ENCODE data around the gene OR1J4.
"Not testable (repeated sequence)": the region's sequence is repeated elsewhere in the genome, so short reads cannot be mapped to it uniquely, and the experiment has no call there.

OR1J4 gene, protein sequence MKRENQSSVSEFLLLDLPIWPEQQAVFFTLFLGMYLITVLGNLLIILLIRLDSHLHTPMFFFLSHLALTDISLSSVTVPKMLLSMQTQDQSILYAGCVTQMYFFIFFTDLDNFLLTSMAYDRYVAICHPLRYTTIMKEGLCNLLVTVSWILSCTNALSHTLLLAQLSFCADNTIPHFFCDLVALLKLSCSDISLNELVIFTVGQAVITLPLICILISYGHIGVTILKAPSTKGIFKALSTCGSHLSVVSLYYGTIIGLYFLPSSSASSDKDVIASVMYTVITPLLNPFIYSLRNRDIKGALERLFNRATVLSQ

DNA sequence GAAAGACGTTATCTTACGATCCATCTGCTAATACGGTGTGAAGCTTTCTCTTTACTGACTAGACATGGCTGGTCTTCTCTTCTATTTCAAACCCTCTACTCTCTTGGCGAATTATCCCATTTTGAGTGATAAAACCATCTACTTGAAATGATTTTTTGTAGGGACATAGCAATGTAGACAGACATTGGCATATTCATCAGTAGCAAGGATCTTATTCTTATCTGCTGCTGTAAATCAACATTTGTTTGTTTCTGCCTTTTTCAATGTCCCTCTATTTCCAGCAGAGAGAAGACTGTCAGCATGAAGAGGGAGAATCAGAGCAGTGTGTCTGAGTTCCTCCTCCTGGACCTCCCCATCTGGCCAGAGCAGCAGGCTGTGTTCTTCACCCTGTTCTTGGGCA lies at the start of gene OR1J4:
Gene OR1J4, plus strand, starts transcription at position 301 of the 400 bp plus-strand sequence. Its CDS starts 0 bp downstream, at position 301.
- no peak for DNase-seq

DNA sequence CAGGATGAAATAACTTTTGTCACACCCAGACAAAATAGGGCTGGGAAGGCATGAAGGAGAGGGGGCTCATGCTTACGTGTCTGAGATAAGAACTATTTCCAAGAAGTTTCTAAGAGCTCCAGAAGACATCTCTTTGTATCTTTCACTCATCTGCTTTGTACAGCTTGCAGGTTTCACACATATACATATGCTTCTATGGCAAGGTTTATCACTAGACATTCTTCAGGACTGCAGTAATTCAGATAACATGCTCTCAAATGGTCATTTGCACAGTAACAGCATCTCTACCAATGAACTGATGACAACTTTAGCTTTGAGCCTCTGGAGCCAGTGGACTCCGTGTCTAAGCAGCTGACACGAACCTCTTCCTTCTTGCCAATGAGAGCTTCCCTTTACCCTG lies 44.4 kb upstream of the OR1J4 start:
- no peak for DNase-seq

DNA sequence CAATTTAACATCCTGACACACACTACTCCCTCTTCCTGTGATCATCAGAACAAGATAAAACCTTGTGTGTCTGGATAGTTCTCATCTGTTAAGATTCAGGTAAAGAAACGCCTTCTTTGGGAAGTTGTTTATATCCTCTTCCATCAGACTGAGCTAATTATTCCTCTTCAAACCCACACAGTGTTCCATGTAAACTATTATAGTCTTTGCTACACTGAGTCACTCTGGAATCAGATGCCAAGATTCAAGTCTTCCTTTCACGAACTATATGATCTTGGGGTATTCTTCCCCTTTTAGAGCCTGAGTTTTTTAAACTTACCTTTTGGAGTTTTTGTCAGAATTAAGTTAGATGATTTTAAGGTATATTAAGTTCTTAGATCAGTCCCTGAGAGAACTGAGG lies 43.2 kb upstream of the OR1J4 start:
- no peak for DNase-seq

DNA sequence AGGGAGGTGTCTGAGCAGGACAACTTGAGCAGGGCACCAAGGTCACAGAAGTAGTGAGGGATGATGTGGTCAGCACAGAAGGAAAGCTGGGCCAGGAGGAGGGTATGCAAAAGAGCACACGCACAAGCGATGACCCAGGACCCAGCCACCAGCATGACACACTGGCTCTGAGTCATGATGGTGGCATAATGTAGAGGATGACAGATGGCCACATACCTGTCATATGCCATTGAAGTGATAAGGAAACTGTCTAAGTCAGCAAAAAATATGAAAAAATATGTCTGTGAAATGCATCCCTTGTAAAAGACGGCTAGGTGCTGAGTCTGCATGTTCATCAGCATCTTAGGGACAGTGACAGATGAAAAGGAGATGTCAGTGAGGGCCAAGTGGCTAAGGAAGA lies 41.6 kb upstream of the OR1J4 start:
- no peak for DNase-seq

DNA sequence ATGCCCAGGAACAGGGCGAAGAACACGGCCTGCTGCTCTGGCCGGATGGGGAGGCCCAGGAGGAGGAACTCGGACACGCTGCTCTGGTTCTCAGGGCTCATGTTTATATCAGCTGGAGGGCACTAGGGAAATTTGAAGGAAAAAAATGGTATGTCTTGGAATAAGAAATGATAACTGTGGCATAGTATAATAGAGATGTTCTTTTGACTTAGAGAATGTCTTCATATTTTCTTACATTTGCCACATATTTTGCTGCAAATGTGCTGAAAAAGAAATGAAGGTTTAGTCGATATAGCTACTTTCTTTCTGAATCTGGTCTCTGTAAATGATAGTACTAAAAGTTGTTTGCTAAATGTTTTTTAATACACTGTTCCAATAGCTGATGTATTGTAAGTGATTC lies 41.1 kb upstream of the OR1J4 start, which contains the start of gene OR1J1:
Gene OR1J1, minus strand, starts transcription at position 101 of the 400 bp plus-strand sequence. Its CDS starts 0 bp downstream, at position 101.
- no peak for DNase-seq

DNA sequence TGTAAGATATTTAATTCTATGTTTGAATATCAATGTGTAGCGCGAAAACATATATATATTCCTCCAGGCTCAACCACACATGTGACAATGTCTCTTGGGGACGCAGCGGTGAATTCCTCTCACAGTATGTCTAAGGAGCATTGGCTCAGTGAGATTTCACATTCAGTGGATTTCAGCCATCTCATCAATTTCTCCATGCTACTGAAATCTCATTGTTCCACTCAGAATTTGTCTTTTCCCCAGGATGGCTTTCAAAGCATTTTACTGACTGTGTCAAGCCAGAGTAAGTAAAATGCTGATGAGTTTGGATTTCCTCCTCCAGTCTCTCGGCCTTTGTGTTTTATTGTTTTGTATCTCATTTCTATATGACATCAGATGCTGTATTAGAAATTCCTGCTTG lies 39.9 kb upstream of the OR1J4 start:
- no peak for DNase-seq

DNA sequence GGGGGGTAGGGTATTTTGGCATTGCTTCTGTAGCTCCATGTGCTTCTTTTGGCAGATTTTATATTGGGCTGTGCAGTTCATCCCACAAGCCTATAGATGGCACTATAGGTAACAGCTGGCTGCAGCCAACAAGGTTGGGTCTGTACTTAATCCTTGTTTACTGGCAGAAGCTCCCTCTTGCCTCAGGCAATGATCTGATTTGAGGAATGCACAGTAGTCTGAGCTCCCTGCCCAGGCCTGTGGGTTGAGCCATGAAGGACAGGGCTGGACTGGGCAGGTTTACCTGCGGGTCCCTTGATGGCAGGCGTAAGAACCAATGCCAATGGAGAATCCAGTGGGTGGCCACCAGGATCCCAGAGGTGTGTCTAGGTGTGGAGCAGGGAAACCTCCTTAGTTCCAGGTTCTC lies 20.1 kb upstream of the OR1J4 start:
- peak; percentile 16 for DNase-seq

DNA sequence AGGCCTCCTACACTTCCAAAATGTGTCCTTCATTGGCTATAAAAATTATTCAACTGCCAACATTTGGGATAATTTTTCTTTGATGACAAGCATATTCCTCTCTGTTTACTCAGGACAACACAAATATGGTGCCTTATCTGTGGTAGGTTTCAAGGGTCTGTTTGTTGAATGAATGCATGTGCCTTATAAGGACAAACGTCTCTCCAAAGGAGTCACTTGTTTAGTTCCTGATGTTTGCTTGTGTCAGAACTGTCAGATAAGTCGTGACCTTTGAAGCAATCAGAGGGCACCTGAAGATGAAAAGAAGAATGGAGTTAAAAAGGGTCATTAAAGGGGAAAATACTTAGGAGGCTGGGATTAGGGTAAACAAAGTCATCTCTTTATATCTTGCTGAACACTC lies 12.0 kb upstream of the OR1J4 start:
- no peak for DNase-seq

DNA sequence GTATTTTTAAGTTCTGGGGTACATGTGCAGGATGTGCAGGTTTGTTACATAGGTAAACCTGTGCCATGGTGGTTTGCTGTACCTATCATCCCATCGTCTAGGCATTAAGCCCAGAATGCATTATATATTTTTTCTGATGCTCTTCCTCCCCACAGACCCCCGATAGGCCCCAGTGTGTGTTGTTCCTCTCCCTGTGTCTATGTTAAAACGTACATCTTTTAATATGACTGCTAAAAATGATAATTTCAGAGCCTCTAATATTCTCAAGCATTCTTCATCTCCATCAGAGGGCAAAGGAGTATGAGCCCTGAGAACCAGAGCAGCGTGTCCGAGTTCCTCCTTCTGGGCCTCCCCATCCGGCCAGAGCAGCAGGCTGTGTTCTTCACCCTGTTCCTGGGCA lies 8.4 kb upstream of the OR1J4 start, which contains the start of gene OR1J2:
Gene OR1J2, plus strand, starts transcription at position 301 of the 400 bp plus-strand sequence. Its CDS starts 0 bp downstream, at position 301.
- DNase-seq: no peak

DNA sequence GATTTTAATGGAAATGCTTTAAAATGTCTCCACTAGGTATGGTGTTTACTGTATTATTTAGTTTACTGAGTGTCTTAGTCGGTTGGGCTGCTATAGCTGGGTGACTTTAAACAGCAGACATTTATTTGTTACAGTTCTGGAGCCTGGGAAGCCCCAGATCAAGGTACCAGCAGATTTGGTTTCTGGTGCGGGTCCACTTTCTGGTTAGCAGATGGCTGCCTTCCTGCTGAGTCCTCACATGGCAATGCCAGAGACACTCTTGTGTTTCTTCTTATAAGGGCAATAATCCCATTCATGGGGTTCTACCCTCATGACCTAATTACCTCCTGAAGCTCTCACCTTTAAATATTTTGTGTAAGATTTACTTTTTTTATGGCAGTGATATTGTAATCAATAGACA lies 715 bp upstream of the OR1J4 start:
- DNase-seq: no peak

DNA sequence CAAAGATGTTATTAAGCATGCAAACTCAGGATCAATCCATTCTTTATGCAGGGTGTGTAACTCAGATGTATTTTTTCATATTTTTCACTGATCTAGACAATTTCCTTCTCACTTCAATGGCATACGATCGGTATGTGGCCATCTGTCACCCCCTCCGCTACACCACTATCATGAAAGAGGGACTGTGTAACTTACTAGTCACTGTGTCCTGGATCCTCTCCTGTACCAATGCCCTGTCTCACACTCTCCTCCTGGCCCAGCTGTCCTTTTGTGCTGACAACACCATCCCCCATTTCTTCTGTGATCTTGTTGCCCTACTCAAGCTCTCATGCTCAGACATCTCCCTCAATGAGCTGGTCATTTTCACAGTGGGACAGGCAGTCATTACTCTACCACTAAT lies 435 bp downstream of the OR1J4 start:
- DNase-seq: no peak

DNA sequence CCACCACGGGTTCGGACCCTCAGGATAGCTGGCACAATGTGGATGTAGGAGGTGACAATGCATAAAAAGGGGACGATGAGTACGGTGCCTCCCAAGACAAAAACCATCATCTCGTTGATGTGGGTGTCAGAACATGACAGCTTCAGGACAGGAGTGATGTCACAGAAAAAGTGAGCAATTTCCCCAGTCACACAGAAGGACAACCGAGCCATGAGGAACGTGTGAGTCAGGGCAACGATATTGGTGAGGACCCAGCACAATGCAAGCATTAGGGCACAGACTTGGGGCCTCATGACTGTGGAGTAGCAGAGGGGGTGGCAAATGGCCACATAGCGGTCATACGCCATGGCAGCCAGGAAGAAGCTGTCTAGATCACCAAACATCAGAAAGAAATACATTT lies 7.7 kb downstream of the OR1J4 start:
- peak; percentile 39 for DNase-seq

DNA sequence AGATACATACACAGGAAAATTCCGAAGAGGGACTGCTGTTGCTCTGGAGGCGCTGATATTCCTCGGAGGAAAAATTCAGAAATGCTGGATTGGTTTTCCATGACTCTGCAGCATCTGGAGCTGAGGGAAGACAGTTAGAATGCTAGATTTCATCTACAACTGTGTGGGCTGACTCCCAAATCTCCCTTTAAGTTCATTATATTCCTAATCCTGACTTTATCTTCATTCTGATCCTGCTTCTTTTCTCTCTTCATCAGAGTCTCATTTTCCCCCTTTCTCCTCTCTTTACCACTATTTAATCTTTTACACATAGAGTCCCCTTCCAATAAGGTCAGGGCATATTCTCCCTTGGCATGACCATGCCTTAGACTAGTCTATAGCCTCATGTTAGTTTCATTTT lies 8.3 kb downstream of the OR1J4 start, which contains the start of gene OR1N1:
Gene OR1N1, minus strand, starts transcription at position 101 of the 400 bp plus-strand sequence. Its CDS starts 0 bp downstream, at position 101.
- DNase-seq: no peak

DNA sequence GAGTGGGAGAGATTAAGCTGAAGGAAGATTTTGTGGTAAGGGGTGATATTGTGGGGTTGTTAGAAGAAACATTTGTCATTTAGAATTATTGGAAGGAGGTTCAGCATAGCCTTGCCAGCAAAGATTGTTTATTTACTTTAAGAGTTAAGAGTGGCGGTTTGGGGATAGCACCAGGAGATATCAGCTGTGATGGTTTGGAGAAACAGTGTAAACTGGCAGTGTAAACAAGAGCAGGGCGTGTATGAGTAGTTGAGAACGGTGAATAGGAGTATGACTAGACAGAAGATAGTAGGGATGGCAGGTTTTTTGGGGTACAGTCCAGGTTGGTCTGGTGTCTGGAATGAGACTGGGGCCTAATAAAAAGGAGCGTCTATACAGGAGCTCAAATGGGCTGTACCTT lies 12.2 kb downstream of the OR1J4 start:
- DNase-seq: not testable (repeated sequence)

DNA sequence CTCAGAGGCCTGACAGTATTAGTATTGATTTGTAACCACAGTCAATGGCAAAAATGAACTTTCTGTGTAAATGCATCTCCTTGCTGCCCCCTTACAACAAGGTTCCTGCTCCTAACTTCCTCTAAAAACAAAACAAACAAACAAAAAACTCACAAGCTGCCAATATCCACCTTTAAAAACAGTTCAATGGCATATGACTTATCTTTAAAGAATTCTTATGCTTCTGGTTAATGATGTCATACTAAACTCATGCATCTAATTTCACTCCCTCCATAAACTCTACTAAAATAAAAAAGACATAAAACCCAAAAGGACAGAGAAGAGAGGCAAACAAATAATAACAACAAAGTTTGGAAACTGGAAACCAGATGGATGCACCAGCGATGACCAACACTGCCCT lies 17.2 kb downstream of the OR1J4 start:
- DNase-seq: no peak

DNA sequence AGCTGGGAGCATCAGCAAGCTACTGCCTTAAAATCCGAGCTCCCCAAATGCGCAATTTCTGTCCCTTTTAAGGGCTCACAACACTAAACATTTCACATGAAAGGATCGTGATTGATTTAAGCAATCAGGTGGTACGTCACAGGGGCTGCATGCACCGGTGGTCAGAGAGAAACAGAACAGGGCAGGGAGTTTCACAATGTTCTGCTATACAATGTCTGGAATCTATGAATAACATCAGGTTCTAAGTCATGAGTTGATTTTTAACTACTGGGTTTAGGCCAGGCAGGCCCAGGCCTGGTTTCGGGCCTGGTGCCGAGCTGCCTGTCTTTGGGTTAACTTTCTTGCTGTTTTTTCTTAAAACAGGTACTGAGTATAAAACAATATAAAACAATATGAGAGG lies 18.1 kb downstream of the OR1J4 start:
- DNase-seq: not testable (repeated sequence)

DNA sequence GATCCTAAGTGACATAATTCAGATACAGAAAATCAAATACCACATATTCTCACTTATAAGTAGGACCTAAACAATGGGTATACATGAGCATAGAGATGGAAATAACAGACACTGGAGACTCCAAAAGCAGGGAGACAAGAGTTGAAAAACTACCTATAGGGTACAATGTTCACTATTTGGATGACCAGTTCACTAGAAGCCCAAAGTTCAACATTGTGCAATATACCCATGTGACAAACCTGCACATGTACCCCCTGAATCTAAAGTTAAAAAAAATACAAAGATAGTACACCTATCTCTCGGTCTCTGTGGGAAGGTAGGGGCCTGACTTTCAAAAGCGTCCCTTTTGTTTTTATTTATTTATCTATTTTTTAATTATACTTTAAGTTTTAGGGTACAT lies 19.8 kb downstream of the OR1J4 start:
- DNase-seq: no peak

DNA sequence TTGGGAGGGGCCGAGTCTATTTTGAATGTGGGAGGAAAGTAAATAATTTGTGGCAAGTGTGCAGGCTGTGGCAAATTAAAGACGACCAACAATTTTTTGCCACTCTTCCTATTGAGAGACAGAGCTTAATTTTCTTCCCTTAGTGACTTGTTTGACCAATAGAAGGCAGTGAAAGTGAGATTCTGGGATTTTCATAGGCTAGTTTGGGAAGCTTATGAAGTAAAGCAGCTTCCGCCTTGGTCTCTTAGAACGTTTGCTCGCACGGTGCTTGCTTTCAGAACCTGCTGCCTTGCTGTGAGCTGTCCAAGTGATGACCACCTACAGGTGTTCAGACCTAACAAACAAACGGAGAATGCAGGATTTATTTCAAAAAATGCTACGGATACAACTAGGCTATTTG lies 27.3 kb downstream of the OR1J4 start:
- no peak for DNase-seq

DNA sequence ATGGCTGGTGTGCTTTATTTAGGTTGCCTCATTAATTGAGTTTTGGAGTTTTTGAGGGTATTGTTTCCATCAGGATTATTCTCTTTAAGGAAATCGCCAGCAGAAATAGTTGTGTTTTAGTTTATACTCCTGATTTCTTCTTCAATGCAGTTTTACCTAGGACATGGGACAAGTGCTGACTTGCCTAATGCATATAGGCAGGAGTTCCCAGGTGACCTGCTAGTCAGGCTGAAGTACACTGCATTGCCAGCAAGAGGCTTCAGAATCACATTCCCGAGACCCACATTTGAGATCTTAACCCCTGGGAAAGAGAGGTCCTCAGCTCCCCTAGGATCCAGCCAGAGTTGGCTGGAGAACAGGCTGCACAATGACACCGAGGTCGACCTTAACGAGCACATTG lies 32.4 kb downstream of the OR1J4 start:
- no peak for DNase-seq

DNA sequence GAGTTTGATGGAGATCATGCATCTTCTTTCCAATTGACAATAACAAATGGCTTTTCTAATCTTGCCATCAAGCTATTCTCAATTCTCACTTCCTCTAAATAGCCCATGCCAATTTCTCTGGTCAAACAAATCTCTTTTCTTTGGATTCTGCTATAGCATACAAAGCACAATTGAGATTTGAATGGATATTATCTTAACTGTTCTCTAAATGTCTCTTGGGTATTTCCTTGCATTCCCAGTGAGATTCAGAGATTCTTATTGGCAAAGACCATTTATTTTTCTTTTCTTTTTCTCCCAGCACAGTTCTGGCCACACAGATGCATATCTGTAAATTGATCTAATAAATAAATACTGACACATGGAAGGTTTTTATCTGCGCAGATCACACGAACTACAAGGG lies 33.9 kb downstream of the OR1J4 start, which contains the start of gene OR1N2:
Gene OR1N2, plus strand, starts transcription at position 301 of the 400 bp plus-strand sequence. CDS start 100 bp downstream, outside the sequence.
- no peak for DNase-seq

DNA sequence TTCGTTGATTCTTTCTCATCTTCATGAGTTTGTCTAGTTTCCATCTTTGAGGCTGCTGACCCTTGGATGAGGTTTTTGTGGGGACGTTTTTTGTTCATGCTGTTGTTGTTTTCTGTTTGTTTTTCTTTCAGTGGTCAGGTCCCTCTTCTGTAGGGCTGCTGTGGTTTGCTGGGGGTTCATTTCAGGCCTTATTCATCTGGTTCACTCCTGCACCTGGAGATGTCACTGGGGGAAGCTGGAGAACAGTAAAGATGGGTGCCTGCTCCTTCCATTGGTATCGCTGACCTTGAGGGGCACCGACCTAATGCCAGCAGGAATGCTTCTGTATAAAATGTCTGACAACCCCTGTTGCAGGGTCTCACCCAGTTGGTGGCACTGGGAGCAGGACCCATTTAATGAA lies 42.5 kb downstream of the OR1J4 start:
- DNase-seq: no peak

DNA sequence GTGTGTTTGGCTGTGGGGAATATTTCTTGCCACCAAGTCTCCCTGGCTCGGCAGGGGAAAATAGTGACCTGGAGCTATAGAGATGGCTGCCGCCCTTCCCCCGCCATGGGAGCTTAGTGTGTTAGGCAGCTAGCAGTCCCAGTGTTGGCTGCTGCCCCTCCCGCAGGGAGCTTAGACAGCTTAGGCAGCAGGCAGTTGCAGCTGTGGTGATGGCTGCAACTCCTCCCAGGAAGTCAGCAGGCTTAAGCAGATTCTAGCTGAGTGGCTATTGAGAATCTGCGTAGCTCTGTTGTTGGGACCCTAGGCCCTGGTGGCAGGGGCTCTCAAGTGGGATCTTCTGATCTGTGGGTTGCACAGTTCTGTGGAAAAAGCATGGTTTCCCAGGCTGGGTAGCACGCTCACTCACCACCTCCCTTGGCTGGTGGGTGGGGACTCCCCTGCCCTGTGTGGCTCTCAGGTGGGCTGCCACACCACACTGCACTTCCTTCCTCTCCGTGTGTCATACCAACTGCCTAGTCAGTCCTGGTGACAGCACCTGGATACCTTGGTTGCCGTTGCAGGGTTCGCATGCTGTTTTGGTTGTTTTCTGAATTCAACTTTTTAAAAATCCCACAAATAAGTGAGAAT lies 43.3 kb downstream of the OR1J4 start:
- no peak for DNase-seq

DNA sequence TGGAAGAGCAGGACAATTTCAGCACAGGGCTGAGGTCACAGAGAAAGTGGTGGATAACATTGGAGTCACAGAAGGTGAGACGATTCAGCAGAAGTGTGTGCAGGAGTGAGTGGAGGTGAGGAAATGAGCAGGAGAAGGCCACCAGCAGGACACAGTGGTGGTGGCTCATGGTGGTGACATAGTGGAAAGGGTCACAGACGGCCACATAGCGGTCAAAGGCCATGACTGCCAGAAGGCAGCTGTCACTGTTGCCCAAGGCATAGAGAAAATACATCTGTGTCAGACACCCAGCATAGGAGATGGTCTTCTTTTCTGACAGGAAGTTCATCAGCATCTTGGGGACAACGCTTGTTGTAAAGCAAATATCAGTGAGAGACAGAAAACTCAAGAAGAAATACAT lies 49.0 kb downstream of the OR1J4 start:
- no peak for DNase-seq

Measured in activated CD4-positive, alpha-beta T cell treated with anti-CD3 and anti-CD28 coated beads for 48 hours (primary cell).